GM21529 (cell line): ENCODE results near the gene MRTFA.
"Not testable (repeated sequence)": the region's sequence is repeated elsewhere in the genome, so short reads cannot be mapped to it uniquely, and the experiment has no call there.

Source experiments
- ATAC-seq: cut with Tn5 transposase; IDR thresholded peaks from one replicate; pipeline ENCODE4 v1.9.1; 2021; ENCODE audit not compliant: unreplicated experiment

Gene MRTFA

GRCh38 chr22:40526960-40527359, 109.6 kb downstream of the MRTFA start:
- no peak for ATAC-seq

GRCh38 chr22:40525250-40525884, 111.2 kb downstream of the MRTFA start:
- ATAC-seq, result no peak

- no peak for ATAC-seq
These were observed 111.9 kb downstream of the MRTFA start for GRCh38 chr22:40524392-40525249.

GRCh38 chr22:40522141-40522540, 114.4 kb downstream of the MRTFA start:
- ATAC-seq, result no peak

GRCh38 chr22:40521046-40521445, 115.5 kb downstream of the MRTFA start:
- no peak for ATAC-seq

- ATAC-seq, result no peak
These were observed 116.0 kb downstream of the MRTFA start for GRCh38 chr22:40520562-40520961.

GRCh38 chr22:40519948-40520331, 116.6 kb downstream of the MRTFA start:
- ATAC-seq, result no peak

GRCh38 chr22:40519284-40519947, 117.1 kb downstream of the MRTFA start:
- no peak for ATAC-seq

- no peak for ATAC-seq
These were observed 117.7 kb downstream of the MRTFA start for GRCh38 chr22:40518840-40519239.

- no peak for ATAC-seq
These were observed 118.9 kb downstream of the MRTFA start for GRCh38 chr22:40517631-40518030.

GRCh38 chr22:40516416-40516815, 120.1 kb downstream of the MRTFA start:
- ATAC-seq, result no peak

GRCh38 chr22:40512426-40513136, 123.9 kb downstream of the MRTFA start:
- ATAC-seq, result no peak

- ATAC-seq, result no peak
These were observed 124.9 kb downstream of the MRTFA start for GRCh38 chr22:40511604-40512003.

- ATAC-seq, result no peak
These were observed 125.7 kb downstream of the MRTFA start for GRCh38 chr22:40510631-40511364.

GRCh38 chr22:40509401-40510134, 127.0 kb downstream of the MRTFA start:
- ATAC-seq, result no peak

- ATAC-seq, result not testable (repeated sequence)
These were observed 128.5 kb downstream of the MRTFA start for GRCh38 chr22:40508046-40508445.

GRCh38 chr22:40507491-40507890, 129.0 kb downstream of the MRTFA start:
- ATAC-seq, result no peak

- no peak for ATAC-seq
These were observed 129.8 kb downstream of the MRTFA start for GRCh38 chr22:40506762-40507161.

- ATAC-seq, result no peak
These were observed 132.0 kb downstream of the MRTFA start for GRCh38 chr22:40504285-40505249.
